SK-N-SH (cell line): Measurements from ENCODE around the gene TPO. TPM values are rescaled to one million over a fixed set of nuclear protein-coding genes. Genes with fewer than 3 reads are reported as not detected.
"Not testable (repeated sequence)": the region's sequence is repeated elsewhere in the genome, so short reads cannot be mapped to it uniquely, and the experiment has no call there.

ENCODE experiments used
- CTCF ChIA-PET: fragments of 300-600, 350-600 bp; formaldehyde crosslinking; extraction: SDS; loops from one replicate; lab custom pipeline; 2021; lab: Yijun Ruan, JAX
- POLR2A ChIA-PET: fragments of 350-600 bp; sonication (Branson Sonifier 250); formaldehyde crosslinking; extraction: SDS; loops from one replicate; lab custom pipeline; 2020; ENCODE audit warnings: antibody characterized with exemption, inconsistent platforms; lab: Yijun Ruan, JAX
- DNase-seq: peaks from one replicate; pipeline ENCODE4 v3.0.0; 2012
- H2AFZ ChIP-seq: fragments of 200-600 bp; sonication (generic); 2 replicates; pipeline ENCODE4 v1.8.1; 2016; ENCODE audit warnings: antibody characterized with exemption, mild to moderate bottlenecking, low read depth
- H3F3A ChIP-seq: fragments of 200-600 bp; sonication (generic); replicated peaks from 2 replicates; pipeline ENCODE3; 2016; ENCODE audit warnings: antibody characterized with exemption, mild to moderate bottlenecking; ENCODE audit not compliant: insufficient read depth
- H3K27ac ChIP-seq, 2 experiments: fragments of 200-500 bp in 1 of 2; fragments of 200-600 bp in 1 of 2; sonication (Bioruptor generic) in 1 of 2; sonication (generic), shearing (Covaris generic) in 1 of 2; 2 replicates each; pipeline versions ENCODE4 v1.5.1 to v1.6.1; 2014 to 2016; ENCODE audit warnings: low read depth in 2 of 2, inconsistent platforms in 1 of 2, low read length in 1 of 2, mild to moderate bottlenecking in 1 of 2, mixed read lengths in 1 of 2
- H3K27me3 ChIP-seq: fragments of 200-600 bp; sonication (generic), shearing (Covaris generic); 2 replicates; pipeline ENCODE4 v1.6.1; 2016; ENCODE audit warnings: mixed run types; ENCODE audit not compliant: insufficient read depth
- H3K36me3 ChIP-seq, 2 experiments: fragments of 200-500 bp in 1 of 2; fragments of 200-600 bp in 1 of 2; sonication (Bioruptor generic) in 1 of 2; sonication (generic) in 1 of 2; replicated peaks in 1 of 2; 2 replicates each; pipeline versions ENCODE3 to v1.5.1; 2014 to 2016; ENCODE audit warnings: low read length in 1 of 2, mild to moderate bottlenecking in 1 of 2; ENCODE audit not compliant: insufficient read depth in 2 of 2, control insufficient read depth in 1 of 2
- H3K4me1 ChIP-seq, 2 experiments: fragments of 200-500 bp in 1 of 2; fragments of 200-600 bp in 1 of 2; sonication (Bioruptor generic) in 1 of 2; sonication (generic), shearing (Covaris generic) in 1 of 2; 2 replicates each; pipeline versions ENCODE4 v1.5.1 to v1.6.1; 2014 to 2016; ENCODE audit warnings: low read depth in 1 of 2, low read length in 1 of 2, mixed run types in 1 of 2; ENCODE audit not compliant: insufficient read depth in 2 of 2, control insufficient read depth in 1 of 2
- H3K4me2 ChIP-seq: fragments of 200-600 bp; sonication (generic), shearing (Covaris generic); 2 replicates; pipeline ENCODE4 v1.6.1; 2017; ENCODE audit warnings: mixed run types
- H3K4me3 ChIP-seq, 2 experiments: fragments of 200-500 bp in 1 of 2; fragments of 200-600 bp in 1 of 2; sonication (Bioruptor generic) in 1 of 2; sonication (generic), shearing (Covaris generic) in 1 of 2; 2 replicates each; pipeline versions ENCODE4 v1.5.1 to v1.8.1; 2014 to 2016; ENCODE audit warnings: low read depth in 2 of 2, inconsistent platforms in 1 of 2, low read length in 1 of 2, mild to moderate bottlenecking in 1 of 2, mixed read lengths in 1 of 2, moderate library complexity in 1 of 2
- H3K79me2 ChIP-seq: fragments of 200-600 bp; sonication (generic); 2 replicates; pipeline ENCODE4 v1.8.1; 2017; ENCODE audit warnings: mild to moderate bottlenecking; ENCODE audit not compliant: insufficient read depth
- H3K9ac ChIP-seq: fragments of 200-600 bp; sonication (generic); 2 replicates; pipeline ENCODE4 v1.6.1; 2017; ENCODE audit warnings: mixed run types
- H3K9me2 ChIP-seq: fragments of 200-600 bp; sonication (generic); 2 replicates; pipeline ENCODE4 v1.6.1; 2017; ENCODE audit warnings: mixed run types
- H3K9me3 ChIP-seq: fragments of 200-600 bp; sonication (generic); 2 replicates; pipeline ENCODE4 v1.6.1; 2017; ENCODE audit warnings: mixed run types, mild to moderate bottlenecking, moderate library complexity
- H4K20me1 ChIP-seq: fragments of 200-600 bp; sonication (generic); 2 replicates; pipeline ENCODE4 v1.6.1; 2017; ENCODE audit warnings: mild to moderate bottlenecking, mixed run types; ENCODE audit not compliant: insufficient read depth
- CHD2 ChIP-seq: fragments of 150-350 bp; IDR thresholded peaks from 2 replicates; pipeline ENCODE4 v1.6.1; 2018; ENCODE audit warnings: low read length; ENCODE audit not compliant: partially characterized antibody
- ELF1 ChIP-seq: IDR thresholded peaks from 2 replicates; pipeline ENCODE4 v1.4.0; 2012
- FOSL2 ChIP-seq: IDR thresholded peaks from 2 replicates; pipeline ENCODE4 v1.4.0; 2012; ENCODE audit warnings: low read depth, mild to moderate bottlenecking, moderate library complexity, borderline replicate concordance
- FOXM1 ChIP-seq: IDR thresholded peaks from 2 replicates; pipeline ENCODE4 v1.4.0; 2012; ENCODE audit warnings: low read depth, mild to moderate bottlenecking
- JUND ChIP-seq: IDR thresholded peaks from 2 replicates; pipeline ENCODE4 v1.4.0; 2012
- MEF2A ChIP-seq: IDR thresholded peaks from 2 replicates; pipeline ENCODE4 v1.4.0; 2012; ENCODE audit warnings: low read depth, borderline replicate concordance
- MXI1 ChIP-seq: IDR thresholded peaks from 2 replicates; pipeline ENCODE4 v1.6.1; 2012; ENCODE audit warnings: mild to moderate bottlenecking, low read depth, low read length, improper control_type of control experiment
- NFIC ChIP-seq: IDR thresholded peaks from 2 replicates; pipeline ENCODE4 v1.4.0; 2012; ENCODE audit warnings: borderline replicate concordance
- POLR2AphosphoS5 ChIP-seq: IDR thresholded peaks from 2 replicates; pipeline ENCODE4 v1.6.1; 2012; ENCODE audit warnings: low read depth, low read length
- RFX5 ChIP-seq: IDR thresholded peaks from 2 replicates; pipeline ENCODE4 v1.6.1; 2012; ENCODE audit warnings: mild to moderate bottlenecking, improper control_type of control experiment, low read length
- SIN3A ChIP-seq: IDR thresholded peaks from 2 replicates; pipeline ENCODE4 v1.6.1; 2012; ENCODE audit warnings: low read depth, mild to moderate bottlenecking, low read length, moderate library complexity, borderline replicate concordance
- SMC3 ChIP-seq: IDR thresholded peaks from 2 replicates; pipeline ENCODE4 v1.6.1; 2012; ENCODE audit warnings: low read depth, low read length, improper control_type of control experiment
- TCF12 ChIP-seq: IDR thresholded peaks from 2 replicates; pipeline ENCODE4 v1.4.0; 2012
- YY1 ChIP-seq: IDR thresholded peaks from 2 replicates; pipeline ENCODE4 v1.4.0; 2012; ENCODE audit warnings: low read depth, mild to moderate bottlenecking
- WGBS: methylation state at CpG from one replicate; pipeline ENCODE4 v1.1.6; 2017; ENCODE audit warnings: low lambda C conversion rate; 5-methylcytosine and 5-hydroxymethylcytosine counted together
- polyA plus RNA-seq, 3 experiments: library from polyadenylated mRNA; depleted of rRNA; stranded (reverse); fragments of >200 nt; gene quantifications; 2 replicates each; pipeline ENCODE4 v1.2.3, GENCODE V29; 2012
- TF ChIP-seq, protein P1 (sequence below): fragments of 200-600 bp; sonication (generic); IDR thresholded peaks from 2 replicates; pipeline ENCODE4 v1.6.1; 2017; ENCODE audit warnings: antibody characterized with exemption, mild to moderate bottlenecking, moderate library complexity
- TF ChIP-seq, protein P2 (sequence below): IDR thresholded peaks from 2 replicates; pipeline ENCODE4 v1.4.0; 2012; ENCODE audit warnings: low read depth, borderline replicate concordance
- TF ChIP-seq, protein P3 (sequence below): IDR thresholded peaks from 2 replicates; pipeline ENCODE4 v1.6.1; 2012; ENCODE audit warnings: mild to moderate bottlenecking, low read depth, low read length, moderate library complexity

TPO gene
- polyA plus RNA-seq, 1 of the 3 experiments (the other 2 are of a cell fraction), result not detected

DNA sequence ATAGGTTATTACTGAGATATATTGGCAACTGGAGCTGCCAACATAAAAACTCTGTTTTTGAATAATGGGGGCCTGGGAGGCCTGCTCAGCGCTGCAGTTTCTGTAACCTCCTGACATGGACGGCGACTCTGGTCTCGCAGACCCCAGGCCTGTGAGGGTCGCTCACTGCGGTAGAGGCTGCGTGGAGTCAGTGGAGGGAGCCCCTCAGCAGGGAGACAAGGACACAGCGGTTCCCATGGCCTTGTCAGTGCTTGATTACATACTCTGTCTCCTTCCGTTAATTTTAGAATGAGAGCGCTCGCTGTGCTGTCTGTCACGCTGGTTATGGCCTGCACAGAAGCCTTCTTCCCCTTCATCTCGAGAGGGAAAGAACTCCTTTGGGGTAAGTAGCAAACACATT is 858 bp downstream of the TPO start:
- ChIA-PET CTCF (no interaction called here), POLR2A (no interaction called here)
- Histone ChIP-seq H3F3A (no peaks in the 10 kb centered on the region), H3K9ac (no peak overlapping the region), H2AFZ (no peak overlapping the region), H3K9me3 (peaks cover 7% of the 10 kb centered on the region; the same call in 1 of the 2 replicates), H3K27ac (no peak overlapping the region), H3K36me3 (no peaks in the 10 kb centered on the region), H3K4me3 (no peak overlapping the region), H3K27me3 (no peaks in the 10 kb centered on the region), H3K4me1 (no peaks in the 10 kb centered on the region), H3K4me2 (no peak overlapping the region), H3K79me2 (no peaks in the 10 kb centered on the region), H4K20me1 (no peaks in the 10 kb centered on the region), H3K9me2 (no peaks in the 10 kb centered on the region)
- TF ChIP-seq SIN3A (no peak), TCF12 (no peak), CHD2 (no peak), FOXM1 (no peak), SMC3 (no peak)
- no peak for DNase-seq
- WGBS, result 52% methylated on average over 13 of the region's 13 CpGs

DNA sequence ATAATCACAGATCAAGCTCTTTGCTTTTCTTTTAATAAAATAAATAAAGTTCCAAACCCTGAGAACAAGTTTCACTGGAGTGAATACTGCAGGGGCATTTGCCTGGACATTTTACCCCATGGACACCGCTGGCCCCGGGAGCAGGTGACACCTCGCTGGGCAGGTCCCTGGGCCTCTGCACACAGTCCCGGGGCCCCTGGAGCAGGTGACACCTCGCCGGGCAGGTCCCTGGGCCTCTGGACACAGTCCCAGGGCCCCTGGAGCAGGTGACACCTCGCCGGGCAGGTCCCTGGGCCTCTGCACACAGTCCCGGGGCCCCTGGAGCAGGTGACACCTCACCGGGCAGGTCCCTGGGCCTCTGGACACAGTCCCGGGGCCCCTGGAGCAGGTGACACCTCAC is 1.6 kb downstream of the TPO start:
- H3K79me2 ChIP-seq, H3K9me2 ChIP-seq, H3K4me1 ChIP-seq, H3K36me3 ChIP-seq, H3K4me3 ChIP-seq, H3K27ac ChIP-seq, POLR2A ChIA-PET, H3K9ac ChIP-seq, CTCF ChIA-PET, H3K27me3 ChIP-seq, H3K4me2 ChIP-seq, H4K20me1 ChIP-seq, DNase-seq, H2AFZ ChIP-seq, H3F3A ChIP-seq: not testable (repeated sequence)
- H3K9me3 ChIP-seq, result peaks cover 10% of the 10 kb centered on the region; the same call in 1 of the 2 replicates
- WGBS, result 52% methylated on average over 11 of the region's 11 CpGs

DNA sequence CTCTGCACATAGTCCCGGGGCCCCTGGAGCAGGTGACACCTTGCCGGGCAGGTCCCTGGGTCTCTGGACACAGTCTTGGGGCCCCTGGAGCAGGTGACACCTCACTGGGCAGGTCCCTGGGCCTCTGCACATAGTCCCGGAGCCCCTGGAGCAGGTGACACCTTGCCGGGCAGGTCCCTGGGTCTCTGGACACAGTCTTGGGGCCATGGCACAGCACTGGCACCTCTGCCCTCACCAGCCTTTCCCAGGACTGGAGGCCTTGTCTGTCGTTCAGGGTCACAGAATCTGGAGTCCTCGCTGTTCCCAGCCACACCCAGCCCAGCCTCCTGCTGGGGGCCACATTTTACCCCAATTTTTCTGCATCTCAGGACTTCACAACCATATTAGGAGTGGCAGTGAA is 2.2 kb downstream of the TPO start:
- CTCF ChIA-PET, result no interaction called here
- POLR2A ChIA-PET, result no interaction called here
- no peak overlapping the region for H2AFZ ChIP-seq
- no peak for TF ChIP-seq TCF12
- TF ChIP-seq NFIC, result no peak
- no peak for TF ChIP-seq SIN3A
- TF ChIP-seq RFX5, result no peak
- TF ChIP-seq MXI1, result no peak
- no peak for TF ChIP-seq FOSL2
- TF ChIP-seq JUND, result no peak
- no peak for TF ChIP-seq ELF1
- TF ChIP-seq, protein P1, sequence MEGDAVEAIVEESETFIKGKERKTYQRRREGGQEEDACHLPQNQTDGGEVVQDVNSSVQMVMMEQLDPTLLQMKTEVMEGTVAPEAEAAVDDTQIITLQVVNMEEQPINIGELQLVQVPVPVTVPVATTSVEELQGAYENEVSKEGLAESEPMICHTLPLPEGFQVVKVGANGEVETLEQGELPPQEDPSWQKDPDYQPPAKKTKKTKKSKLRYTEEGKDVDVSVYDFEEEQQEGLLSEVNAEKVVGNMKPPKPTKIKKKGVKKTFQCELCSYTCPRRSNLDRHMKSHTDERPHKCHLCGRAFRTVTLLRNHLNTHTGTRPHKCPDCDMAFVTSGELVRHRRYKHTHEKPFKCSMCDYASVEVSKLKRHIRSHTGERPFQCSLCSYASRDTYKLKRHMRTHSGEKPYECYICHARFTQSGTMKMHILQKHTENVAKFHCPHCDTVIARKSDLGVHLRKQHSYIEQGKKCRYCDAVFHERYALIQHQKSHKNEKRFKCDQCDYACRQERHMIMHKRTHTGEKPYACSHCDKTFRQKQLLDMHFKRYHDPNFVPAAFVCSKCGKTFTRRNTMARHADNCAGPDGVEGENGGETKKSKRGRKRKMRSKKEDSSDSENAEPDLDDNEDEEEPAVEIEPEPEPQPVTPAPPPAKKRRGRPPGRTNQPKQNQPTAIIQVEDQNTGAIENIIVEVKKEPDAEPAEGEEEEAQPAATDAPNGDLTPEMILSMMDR, result no peak
- no peak for TF ChIP-seq MEF2A
- TF ChIP-seq, protein P2, sequence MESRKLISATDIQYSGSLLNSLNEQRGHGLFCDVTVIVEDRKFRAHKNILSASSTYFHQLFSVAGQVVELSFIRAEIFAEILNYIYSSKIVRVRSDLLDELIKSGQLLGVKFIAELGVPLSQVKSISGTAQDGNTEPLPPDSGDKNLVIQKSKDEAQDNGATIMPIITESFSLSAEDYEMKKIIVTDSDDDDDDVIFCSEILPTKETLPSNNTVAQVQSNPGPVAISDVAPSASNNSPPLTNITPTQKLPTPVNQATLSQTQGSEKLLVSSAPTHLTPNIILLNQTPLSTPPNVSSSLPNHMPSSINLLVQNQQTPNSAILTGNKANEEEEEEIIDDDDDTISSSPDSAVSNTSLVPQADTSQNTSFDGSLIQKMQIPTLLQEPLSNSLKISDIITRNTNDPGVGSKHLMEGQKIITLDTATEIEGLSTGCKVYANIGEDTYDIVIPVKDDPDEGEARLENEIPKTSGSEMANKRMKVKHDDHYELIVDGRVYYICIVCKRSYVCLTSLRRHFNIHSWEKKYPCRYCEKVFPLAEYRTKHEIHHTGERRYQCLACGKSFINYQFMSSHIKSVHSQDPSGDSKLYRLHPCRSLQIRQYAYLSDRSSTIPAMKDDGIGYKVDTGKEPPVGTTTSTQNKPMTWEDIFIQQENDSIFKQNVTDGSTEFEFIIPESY, result no peak
- TF ChIP-seq YY1, result no peak
- TF ChIP-seq POLR2AphosphoS5, result no peak
- TF ChIP-seq, protein P3, sequence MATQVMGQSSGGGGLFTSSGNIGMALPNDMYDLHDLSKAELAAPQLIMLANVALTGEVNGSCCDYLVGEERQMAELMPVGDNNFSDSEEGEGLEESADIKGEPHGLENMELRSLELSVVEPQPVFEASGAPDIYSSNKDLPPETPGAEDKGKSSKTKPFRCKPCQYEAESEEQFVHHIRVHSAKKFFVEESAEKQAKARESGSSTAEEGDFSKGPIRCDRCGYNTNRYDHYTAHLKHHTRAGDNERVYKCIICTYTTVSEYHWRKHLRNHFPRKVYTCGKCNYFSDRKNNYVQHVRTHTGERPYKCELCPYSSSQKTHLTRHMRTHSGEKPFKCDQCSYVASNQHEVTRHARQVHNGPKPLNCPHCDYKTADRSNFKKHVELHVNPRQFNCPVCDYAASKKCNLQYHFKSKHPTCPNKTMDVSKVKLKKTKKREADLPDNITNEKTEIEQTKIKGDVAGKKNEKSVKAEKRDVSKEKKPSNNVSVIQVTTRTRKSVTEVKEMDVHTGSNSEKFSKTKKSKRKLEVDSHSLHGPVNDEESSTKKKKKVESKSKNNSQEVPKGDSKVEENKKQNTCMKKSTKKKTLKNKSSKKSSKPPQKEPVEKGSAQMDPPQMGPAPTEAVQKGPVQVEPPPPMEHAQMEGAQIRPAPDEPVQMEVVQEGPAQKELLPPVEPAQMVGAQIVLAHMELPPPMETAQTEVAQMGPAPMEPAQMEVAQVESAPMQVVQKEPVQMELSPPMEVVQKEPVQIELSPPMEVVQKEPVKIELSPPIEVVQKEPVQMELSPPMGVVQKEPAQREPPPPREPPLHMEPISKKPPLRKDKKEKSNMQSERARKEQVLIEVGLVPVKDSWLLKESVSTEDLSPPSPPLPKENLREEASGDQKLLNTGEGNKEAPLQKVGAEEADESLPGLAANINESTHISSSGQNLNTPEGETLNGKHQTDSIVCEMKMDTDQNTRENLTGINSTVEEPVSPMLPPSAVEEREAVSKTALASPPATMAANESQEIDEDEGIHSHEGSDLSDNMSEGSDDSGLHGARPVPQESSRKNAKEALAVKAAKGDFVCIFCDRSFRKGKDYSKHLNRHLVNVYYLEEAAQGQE, result no peak

More for the DNA sequence above, 2.2 kb downstream of the TPO start:
- no peaks in the 10 kb centered on the region for H3K79me2 ChIP-seq
- no peak overlapping the region for H3K9ac ChIP-seq
- no peaks in the 10 kb centered on the region for H3F3A ChIP-seq
- H3K36me3 ChIP-seq, result no peaks in the 10 kb centered on the region
- no peak for DNase-seq
- H3K9me2 ChIP-seq, result no peaks in the 10 kb centered on the region
- no peak overlapping the region for H3K27ac ChIP-seq
- H4K20me1 ChIP-seq, result no peaks in the 10 kb centered on the region
- H3K4me3 ChIP-seq, result no peak overlapping the region
- no peaks in the 10 kb centered on the region for H3K27me3 ChIP-seq
- H3K4me2 ChIP-seq, result no peak overlapping the region
- 12% methylated on average over 3 of the region's 6 CpGs for WGBS
- no peaks in the 10 kb centered on the region for H3K4me1 ChIP-seq
- peaks cover 10% of the 10 kb centered on the region; the same call in 1 of the 2 replicates for H3K9me3 ChIP-seq
